Breast epithelium (tissue), 3 donors: Measurements from ENCODE around the gene PTPN1.

Source experiments
- POLR2A ChIP-seq: fragments of 450-650 bp; IDR thresholded peaks from one replicate; pipeline ENCODE4 v1.6.1; 2016; ENCODE audit warnings: antibody characterized with exemption, mild to moderate bottlenecking, moderate library complexity
- POLR2AphosphoS5 ChIP-seq, 3 donors: sonication (generic); formaldehyde crosslinking; IDR thresholded peaks; one replicate each; pipeline ENCODE4 v1.6.1; 2017; ENCODE audit warnings: antibody characterized with exemption in 3 of 3
- TF ChIP-seq, protein P1 (sequence below), 3 donors: fragments of 450-650 bp; IDR thresholded peaks; one replicate each; pipeline ENCODE4 v1.5.1; 2016 to 2017; ENCODE audit warnings: antibody characterized with exemption in 3 of 3, mild to moderate bottlenecking in 3 of 3, moderate library complexity in 3 of 3

DNA sequence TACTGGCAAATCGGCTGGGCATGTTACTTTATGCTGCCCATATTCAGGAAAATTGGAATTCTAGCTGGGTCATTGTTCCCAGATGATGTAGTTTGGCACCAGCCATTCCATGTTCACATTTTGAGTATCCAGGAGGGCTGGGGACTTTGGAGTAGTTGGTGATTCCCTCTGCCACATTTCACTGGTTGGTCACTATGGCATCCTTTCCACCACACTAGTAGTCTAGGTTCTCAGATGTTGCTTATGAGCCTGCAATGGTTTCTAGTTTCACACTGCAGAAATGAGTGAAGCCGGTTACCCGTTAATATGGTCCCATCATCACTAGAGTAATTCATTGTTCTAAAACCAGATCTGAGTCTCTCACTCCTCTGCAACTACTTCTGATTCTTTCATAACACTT, 4.6 kb downstream of the PTPN1 start:
- TF ChIP-seq, protein P1, sequence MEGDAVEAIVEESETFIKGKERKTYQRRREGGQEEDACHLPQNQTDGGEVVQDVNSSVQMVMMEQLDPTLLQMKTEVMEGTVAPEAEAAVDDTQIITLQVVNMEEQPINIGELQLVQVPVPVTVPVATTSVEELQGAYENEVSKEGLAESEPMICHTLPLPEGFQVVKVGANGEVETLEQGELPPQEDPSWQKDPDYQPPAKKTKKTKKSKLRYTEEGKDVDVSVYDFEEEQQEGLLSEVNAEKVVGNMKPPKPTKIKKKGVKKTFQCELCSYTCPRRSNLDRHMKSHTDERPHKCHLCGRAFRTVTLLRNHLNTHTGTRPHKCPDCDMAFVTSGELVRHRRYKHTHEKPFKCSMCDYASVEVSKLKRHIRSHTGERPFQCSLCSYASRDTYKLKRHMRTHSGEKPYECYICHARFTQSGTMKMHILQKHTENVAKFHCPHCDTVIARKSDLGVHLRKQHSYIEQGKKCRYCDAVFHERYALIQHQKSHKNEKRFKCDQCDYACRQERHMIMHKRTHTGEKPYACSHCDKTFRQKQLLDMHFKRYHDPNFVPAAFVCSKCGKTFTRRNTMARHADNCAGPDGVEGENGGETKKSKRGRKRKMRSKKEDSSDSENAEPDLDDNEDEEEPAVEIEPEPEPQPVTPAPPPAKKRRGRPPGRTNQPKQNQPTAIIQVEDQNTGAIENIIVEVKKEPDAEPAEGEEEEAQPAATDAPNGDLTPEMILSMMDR (IDR thresholded peaks at IDR 0.05), result no peak
- TF ChIP-seq POLR2A (no peak), POLR2AphosphoS5 (IDR thresholded peaks at IDR 0.05) (no peak)
